ENCODE data around the gene ITPR2.

DNA sequence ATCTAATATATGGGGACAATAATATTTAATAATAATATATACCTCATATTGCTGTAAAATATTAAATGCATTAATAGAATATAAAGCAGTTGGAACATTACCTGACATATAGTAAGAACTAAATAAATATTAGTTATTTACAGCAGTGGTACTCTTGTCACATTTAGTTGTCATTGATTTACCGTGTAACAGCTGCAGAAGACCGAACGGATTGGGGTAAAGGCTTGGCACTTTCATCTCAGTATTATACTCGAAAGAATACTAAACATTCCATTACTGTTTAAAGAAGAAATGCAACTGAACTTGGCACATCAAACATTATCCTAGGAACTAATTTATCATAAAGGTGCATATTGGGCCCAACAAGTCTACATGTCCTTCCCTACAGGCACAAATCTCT is 61.1 kb downstream of the ITPR2 start:
- TF ChIP-seq, protein P1, sequence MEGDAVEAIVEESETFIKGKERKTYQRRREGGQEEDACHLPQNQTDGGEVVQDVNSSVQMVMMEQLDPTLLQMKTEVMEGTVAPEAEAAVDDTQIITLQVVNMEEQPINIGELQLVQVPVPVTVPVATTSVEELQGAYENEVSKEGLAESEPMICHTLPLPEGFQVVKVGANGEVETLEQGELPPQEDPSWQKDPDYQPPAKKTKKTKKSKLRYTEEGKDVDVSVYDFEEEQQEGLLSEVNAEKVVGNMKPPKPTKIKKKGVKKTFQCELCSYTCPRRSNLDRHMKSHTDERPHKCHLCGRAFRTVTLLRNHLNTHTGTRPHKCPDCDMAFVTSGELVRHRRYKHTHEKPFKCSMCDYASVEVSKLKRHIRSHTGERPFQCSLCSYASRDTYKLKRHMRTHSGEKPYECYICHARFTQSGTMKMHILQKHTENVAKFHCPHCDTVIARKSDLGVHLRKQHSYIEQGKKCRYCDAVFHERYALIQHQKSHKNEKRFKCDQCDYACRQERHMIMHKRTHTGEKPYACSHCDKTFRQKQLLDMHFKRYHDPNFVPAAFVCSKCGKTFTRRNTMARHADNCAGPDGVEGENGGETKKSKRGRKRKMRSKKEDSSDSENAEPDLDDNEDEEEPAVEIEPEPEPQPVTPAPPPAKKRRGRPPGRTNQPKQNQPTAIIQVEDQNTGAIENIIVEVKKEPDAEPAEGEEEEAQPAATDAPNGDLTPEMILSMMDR (IDR thresholded peaks at IDR 0.05) = no peak
- TF ChIP-seq POLR2AphosphoS5 (IDR thresholded peaks at IDR 0.05; ENCODE audit: low read depth, low read length) = no peak
- no peak for TF ChIP-seq TAF1 (IDR thresholded peaks at IDR 0.05; ENCODE audit: borderline replicate concordance, low read depth, low read length)
- TF ChIP-seq SIN3A (IDR thresholded peaks at IDR 0.05; ENCODE audit: borderline replicate concordance, low read depth, low read length) = no peak
- no peak for TF ChIP-seq MXI1 (IDR thresholded peaks at IDR 0.05; ENCODE audit: low read depth, low read length)
- no peak for TF ChIP-seq RCOR1 (IDR thresholded peaks at IDR 0.05; ENCODE audit: low read length)
- no peak for TF ChIP-seq NFIC (IDR thresholded peaks at IDR 0.05; ENCODE audit: borderline replicate concordance)
- TF ChIP-seq FOSL2 (IDR thresholded peaks at IDR 0.05; ENCODE audit: borderline replicate concordance, low read depth) = no peak
- TF ChIP-seq GATA2 (CRISPR knock-in tag; IDR thresholded peaks at IDR 0.05) = no peak
- TF ChIP-seq, protein P2, sequence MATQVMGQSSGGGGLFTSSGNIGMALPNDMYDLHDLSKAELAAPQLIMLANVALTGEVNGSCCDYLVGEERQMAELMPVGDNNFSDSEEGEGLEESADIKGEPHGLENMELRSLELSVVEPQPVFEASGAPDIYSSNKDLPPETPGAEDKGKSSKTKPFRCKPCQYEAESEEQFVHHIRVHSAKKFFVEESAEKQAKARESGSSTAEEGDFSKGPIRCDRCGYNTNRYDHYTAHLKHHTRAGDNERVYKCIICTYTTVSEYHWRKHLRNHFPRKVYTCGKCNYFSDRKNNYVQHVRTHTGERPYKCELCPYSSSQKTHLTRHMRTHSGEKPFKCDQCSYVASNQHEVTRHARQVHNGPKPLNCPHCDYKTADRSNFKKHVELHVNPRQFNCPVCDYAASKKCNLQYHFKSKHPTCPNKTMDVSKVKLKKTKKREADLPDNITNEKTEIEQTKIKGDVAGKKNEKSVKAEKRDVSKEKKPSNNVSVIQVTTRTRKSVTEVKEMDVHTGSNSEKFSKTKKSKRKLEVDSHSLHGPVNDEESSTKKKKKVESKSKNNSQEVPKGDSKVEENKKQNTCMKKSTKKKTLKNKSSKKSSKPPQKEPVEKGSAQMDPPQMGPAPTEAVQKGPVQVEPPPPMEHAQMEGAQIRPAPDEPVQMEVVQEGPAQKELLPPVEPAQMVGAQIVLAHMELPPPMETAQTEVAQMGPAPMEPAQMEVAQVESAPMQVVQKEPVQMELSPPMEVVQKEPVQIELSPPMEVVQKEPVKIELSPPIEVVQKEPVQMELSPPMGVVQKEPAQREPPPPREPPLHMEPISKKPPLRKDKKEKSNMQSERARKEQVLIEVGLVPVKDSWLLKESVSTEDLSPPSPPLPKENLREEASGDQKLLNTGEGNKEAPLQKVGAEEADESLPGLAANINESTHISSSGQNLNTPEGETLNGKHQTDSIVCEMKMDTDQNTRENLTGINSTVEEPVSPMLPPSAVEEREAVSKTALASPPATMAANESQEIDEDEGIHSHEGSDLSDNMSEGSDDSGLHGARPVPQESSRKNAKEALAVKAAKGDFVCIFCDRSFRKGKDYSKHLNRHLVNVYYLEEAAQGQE (IDR thresholded peaks at IDR 0.05; ENCODE audit: low read depth, low read length) = no peak
